Adrenal gland (tissue), 12 donors: ENCODE results near the gene DCDC2C. TPM values are rescaled to one million over a fixed set of nuclear protein-coding genes. Genes with fewer than 3 reads are reported as not detected.

Experiments
- DNase-seq, 7 donors: peaks; one replicate each; pipeline ENCODE4 v3.0.0-alpha.2; 2019 to 2020
- H3K27ac ChIP-seq, 5 donors: fragments of 200-600 bp; sonication (generic) in 4 of 5; 1 replicate in 3 of 5; 2 replicates in 2 of 5; pipeline versions ENCODE4 v1.5.1 to v1.8.0; 2016 to 2020; ENCODE audit warnings: mild to moderate bottlenecking in 1 of 5
- H3K27me3 ChIP-seq: fragments of 200-600 bp; 2 replicates; pipeline ENCODE4 v1.8.0; 2021
- H3K36me3 ChIP-seq, 2 donors: fragments of 200-600 bp; replicated peaks in 1 of 2; 1 replicate in 1 of 2; 2 replicates in 1 of 2; pipeline versions ENCODE4 v1.5.1 to v1.8.0; 2018 to 2022
- H3K4me1 ChIP-seq, 2 donors: fragments of 200-600 bp; replicated peaks in 1 of 2; 1 replicate in 1 of 2; 2 replicates in 1 of 2; pipeline versions ENCODE4 v1.5.1 to v1.8.0; 2018 to 2021
- H3K4me3 ChIP-seq, 4 donors: fragments of 200-600 bp; sonication (generic) in 3 of 4; one replicate each; pipeline ENCODE4 v1.5.1; 2016 to 2018
- H3K9me3 ChIP-seq, 3 donors: fragments of 200-600 bp; sonication (generic) in 1 of 3; replicated peaks in 1 of 3; 1 replicate in 2 of 3; 2 replicates in 1 of 3; pipeline versions ENCODE4 v1.5.1 to v1.8.0; 2016 to 2021
- POLR2A ChIP-seq, 2 donors: fragments of 450-650 bp; IDR thresholded peaks; one replicate each; pipeline ENCODE4 v1.6.1; 2017; ENCODE audit warnings: antibody characterized with exemption in 2 of 2, mild to moderate bottlenecking in 2 of 2, moderate library complexity in 1 of 2
- WGBS, 4 donors: extraction: QIAGEN DNeasy Blood & Tissue Kit in 2 of 4; methylation state at CpG; one replicate each; pipeline versions ENCODE4 v1.1.5 to v1.1.7; 2013 to 2017; 5-methylcytosine and 5-hydroxymethylcytosine counted together
- intact Hi-C, 2 donors: fragments of 100-400 bp; cut with DNase I; formaldehyde crosslinking; loops; one replicate each; pipeline versions ENCODE4 v1.14.1 to v1.15.0; 2022 to 2023
- polyA plus RNA-seq, 3 donors: library from polyadenylated mRNA; stranded (reverse); fragments of 200-250 nt in 2 of 3; fragments of 350-450 nt in 1 of 3; fragmentation: Illumina TruSeq in 1 of 3; extraction: RNeasy Lipid Tissue Mini Kit (QIAGEN cat#74804) in 1 of 3; gene quantifications; one replicate each; pipeline ENCODE4 v1.2.3, GENCODE V29; 2013 to 2014
- total RNA-seq, 9 donors: library from RNA; depleted of rRNA in 4 of 9; stranded (reverse); fragments of >200 nt in 4 of 9; fragments of 120-200 nt in 1 of 9; fragmentation: NEBNext Ultra II Directional in 1 of 9; extraction: Animal tissue kit (Norgen Biotek cat#: 25700) in 1 of 9; gene quantifications; one replicate each; pipeline versions ENCODE4 v1.1.0 to v1.2.4, GENCODE V29; 2013 to 2023
- TF ChIP-seq, protein P1 (sequence below), 6 experiments: fragments of 450-650 bp in 4 of 6; fragments of 200-600 bp in 2 of 6; sonication (generic) in 1 of 6; IDR thresholded peaks; 1 replicate in 5 of 6; 2 replicates in 1 of 6; pipeline versions ENCODE4 v1.5.1 to v1.8.0; 2016 to 2021; ENCODE audit warnings: antibody characterized with exemption in 6 of 6, mild to moderate bottlenecking in 2 of 6, moderate library complexity in 1 of 6
- donor health status: healthy with polysubstance abuse.
- donor health status: Bipolar disorder and iron deficiency.
- donor health status: DM: yes; HTN: yes; CAD: no.
- donor health status: DM: no; HTN: no; CAD: no.
- donor health status: DM: no; HTN: no; CAD: no.
- donor health status: DM: yes; HTN: yes; CAD: no.

The DCDC2C gene
- total and polyA plus RNA-seq, 12 donors = 0.18 to 2.0 (median 0.39) TPM; not detected in 6

GRCh38 chr2:3876685-3877084 is 173.3 kb downstream of the DCDC2C start:
- Histone ChIP-seq H3K9me3 (no peaks in the 10 kb centered on the region), H3K4me1 (no peaks in the 10 kb centered on the region), H3K36me3 (no peaks in the 10 kb centered on the region), H3K4me3 (no peak overlapping the region), H3K27ac (no peak overlapping the region), H3K27me3 (no peaks in the 10 kb centered on the region)
- intact Hi-C loops = no loop called here
- DNase-seq = no peak
- 43 to 57% (median 47%) methylated on average over 3 of the region's 3 CpGs for whole genome bisulfite sequencing, 4 donors
- TF ChIP-seq, protein P1, sequence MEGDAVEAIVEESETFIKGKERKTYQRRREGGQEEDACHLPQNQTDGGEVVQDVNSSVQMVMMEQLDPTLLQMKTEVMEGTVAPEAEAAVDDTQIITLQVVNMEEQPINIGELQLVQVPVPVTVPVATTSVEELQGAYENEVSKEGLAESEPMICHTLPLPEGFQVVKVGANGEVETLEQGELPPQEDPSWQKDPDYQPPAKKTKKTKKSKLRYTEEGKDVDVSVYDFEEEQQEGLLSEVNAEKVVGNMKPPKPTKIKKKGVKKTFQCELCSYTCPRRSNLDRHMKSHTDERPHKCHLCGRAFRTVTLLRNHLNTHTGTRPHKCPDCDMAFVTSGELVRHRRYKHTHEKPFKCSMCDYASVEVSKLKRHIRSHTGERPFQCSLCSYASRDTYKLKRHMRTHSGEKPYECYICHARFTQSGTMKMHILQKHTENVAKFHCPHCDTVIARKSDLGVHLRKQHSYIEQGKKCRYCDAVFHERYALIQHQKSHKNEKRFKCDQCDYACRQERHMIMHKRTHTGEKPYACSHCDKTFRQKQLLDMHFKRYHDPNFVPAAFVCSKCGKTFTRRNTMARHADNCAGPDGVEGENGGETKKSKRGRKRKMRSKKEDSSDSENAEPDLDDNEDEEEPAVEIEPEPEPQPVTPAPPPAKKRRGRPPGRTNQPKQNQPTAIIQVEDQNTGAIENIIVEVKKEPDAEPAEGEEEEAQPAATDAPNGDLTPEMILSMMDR (IDR thresholded peaks at IDR 0.05) = no peak
- TF ChIP-seq POLR2A (IDR thresholded peaks at IDR 0.05) = no peak

DNA sequence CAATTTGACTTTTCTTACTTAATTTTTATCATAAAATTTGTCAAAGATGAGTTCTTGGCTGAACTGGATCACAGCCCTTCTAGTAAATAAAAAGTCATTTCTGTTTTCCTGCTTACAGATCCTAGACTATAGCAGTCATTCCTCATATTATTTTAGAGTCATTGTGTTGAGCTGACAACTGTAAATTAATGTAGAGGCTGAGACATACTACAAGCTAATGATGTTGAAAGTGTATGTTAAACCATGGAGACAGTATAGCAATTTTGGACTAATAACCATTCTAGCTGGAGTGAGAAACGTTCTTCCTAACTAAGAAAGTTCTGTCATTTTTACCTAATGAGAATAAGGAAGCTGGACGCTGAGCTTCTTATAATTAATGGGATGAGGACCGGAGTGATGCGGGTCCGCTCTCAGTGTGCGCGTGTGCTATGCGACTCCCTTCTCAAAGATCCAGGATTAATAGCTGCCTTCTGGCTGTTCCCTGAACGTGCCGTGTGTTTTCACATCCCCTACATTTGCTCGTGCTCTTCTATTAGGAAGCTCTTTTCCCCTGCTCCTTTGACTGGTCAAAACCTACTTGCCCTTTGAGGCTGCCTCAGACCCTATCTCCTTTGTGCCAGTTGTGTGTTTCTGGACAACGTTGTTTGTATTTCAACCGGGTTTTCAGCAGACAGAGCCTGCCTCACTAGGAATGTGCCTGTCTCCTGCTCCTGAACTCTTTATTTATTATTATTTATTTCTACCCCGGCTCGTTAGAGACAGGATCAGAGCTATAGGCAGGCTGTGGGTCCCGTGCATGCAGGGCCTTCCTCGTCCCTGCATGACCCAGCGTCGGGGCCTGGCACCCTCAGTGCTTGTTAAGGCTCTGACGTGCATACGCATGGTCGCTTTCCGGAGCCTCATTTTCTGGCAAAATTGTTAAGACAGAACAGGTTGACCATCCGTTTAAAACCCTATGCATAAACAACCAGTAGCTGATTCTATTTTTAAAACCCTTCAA is 182.6 kb downstream of the DCDC2C start:
- H3K27ac ChIP-seq = no peak overlapping the region
- no peak for DNase-seq
- H3K4me1 ChIP-seq = no peaks in the 10 kb centered on the region
- WGBS, 4 donors = 43 to 50% (median 47%) methylated on average over 24 of the region's 24 CpGs
- TF ChIP-seq, protein P1 (IDR thresholded peaks at IDR 0.05) = no peak
- no peak for TF ChIP-seq POLR2A (IDR thresholded peaks at IDR 0.05)
- H3K9me3 ChIP-seq = no peaks in the 10 kb centered on the region
- H3K27me3 ChIP-seq = no peaks in the 10 kb centered on the region
- H3K4me3 ChIP-seq = no peak overlapping the region
- no peaks in the 10 kb centered on the region for H3K36me3 ChIP-seq
- intact Hi-C loops = no loop called here

GRCh38 chr2:3895021-3895420 is 191.6 kb downstream of the DCDC2C start:
- no peak overlapping the region for H3K4me3 ChIP-seq
- no peaks in the 10 kb centered on the region for H3K9me3 ChIP-seq
- H3K36me3 ChIP-seq = no peaks in the 10 kb centered on the region
- intact Hi-C loops = no loop called here
- H3K27ac ChIP-seq = no peak overlapping the region
- H3K27me3 ChIP-seq = no peaks in the 10 kb centered on the region
- 40 to 66% (median 49%) methylated on average over 1 to 2 of the region's 2 CpGs for WGBS, 4 donors
- DNase-seq = no peak
- TF ChIP-seq, protein P1 (IDR thresholded peaks at IDR 0.05) = no peak
- TF ChIP-seq POLR2A (IDR thresholded peaks at IDR 0.05) = no peak
- no peaks in the 10 kb centered on the region for H3K4me1 ChIP-seq

Other genes starting within 250 kb of the DCDC2C start
- 100 to 1,000 TPM in 5 of 9 donors, 10 to 100 TPM in 4; 79.6 to 147 (median 109) TPM for gene ADI1, start 184.0 kb upstream of the DCDC2C start, total RNA-seq
- 100 to 1,000 TPM in 1 of 3 donors, 10 to 100 TPM in 2; 50.0 to 160 (median 64.3) TPM for gene ADI1, start 184.0 kb upstream of the DCDC2C start, polyA plus RNA-seq
- gene RNASEH1, start 145.2 kb upstream of the DCDC2C start, total RNA-seq = 10 to 100 TPM in 8 of 9 donors, 1 to 10 TPM in 1; 7.0 to 27.6 (median 17.7) TPM
- gene RNASEH1, start 145.2 kb upstream of the DCDC2C start, polyA plus RNA-seq = 10 to 100 TPM in 1 of 3 donors, 1 to 10 TPM in 2; 4.5 to 25.6 (median 9.7) TPM
- 1,000 to 10,000 TPM in 5 of 9 donors, 100 to 1,000 TPM in 4; 815 to 2,720 (median 1,452) TPM for gene RPS7, start 128.3 kb upstream of the DCDC2C start, total RNA-seq
- gene RPS7, start 128.3 kb upstream of the DCDC2C start, polyA plus RNA-seq = 1,000 to 10,000 TPM; 1,199 to 2,655 (median 1,714) TPM
- gene COLEC11, start 108.5 kb upstream of the DCDC2C start, total RNA-seq = 100 to 1,000 TPM in 2 of 9 donors, 10 to 100 TPM in 7; 21.9 to 132 (median 60.1) TPM
- 100 to 1,000 TPM in 2 of 3 donors, 10 to 100 TPM in 1; 16.8 to 155 (median 107) TPM for gene COLEC11, start 108.5 kb upstream of the DCDC2C start, polyA plus RNA-seq
- 1 to 10 TPM in 1 of 9 donors, under 1 TPM in 3, not detected in 5; 0.47 to 1.0 (median 0.65) TPM for gene ALLC, start 45.4 kb upstream of the DCDC2C start, total RNA-seq
- 1 to 10 TPM in 2 of 3 donors, under 1 TPM in 1; 0.07 to 7.9 (median 2.8) TPM for gene ALLC, start 45.4 kb upstream of the DCDC2C start, polyA plus RNA-seq